Stimulated activated CD8-positive, alpha-beta memory T cell treated with anti-CD3 and anti-CD28 coated beads, Interleukin-15, amount 100 ng/mL, for 4 hours (primary cell): Measurements from ENCODE around the gene DNAJC27.

Experiments used
- DNase-seq, 2 donors: peaks; one replicate each; pipeline ENCODE4 v3.0.0-alpha.2; 2020; ENCODE audit warnings: low read depth in 2 of 2

DNAJC27 gene

GRCh38 chr2:24908461-24908901 is 63.3 kb downstream of the DNAJC27 start:
- DNase-seq, result no peak

- DNase-seq, result no peak
These were observed 64.6 kb downstream of the DNAJC27 start for GRCh38 chr2:24907116-24907515.

GRCh38 chr2:24906466-24906865 is 65.3 kb downstream of the DNAJC27 start:
- no peak for DNase-seq

GRCh38 chr2:24903161-24904103 is 68.3 kb downstream of the DNAJC27 start:
- no peak for DNase-seq

GRCh38 chr2:24899361-24899910 is 72.3 kb downstream of the DNAJC27 start:
- DNase-seq, result no peak

- DNase-seq, result no peak
These were observed 73.3 kb downstream of the DNAJC27 start for GRCh38 chr2:24898122-24899109.

GRCh38 chr2:24894750-24895149 is 77.0 kb downstream of the DNAJC27 start:
- no peak for DNase-seq

- DNase-seq, result no peak
These were observed 77.8 kb downstream of the DNAJC27 start for GRCh38 chr2:24893934-24894333.
